NCI-H524 treated with DMSO at 0.1 percent for 48 hours (cell line): ENCODE measurements around the gene SPTBN1.

ENCODE experiments used
- DNase-seq: peaks from one replicate; lab custom pipeline; 2025; lab: John Stamatoyannopoulos, UW

SPTBN1 gene

GRCh38 chr2:54704688-54705605 lies 248.8 kb downstream of the SPTBN1 start:
- no peak for DNase-seq

DNA sequence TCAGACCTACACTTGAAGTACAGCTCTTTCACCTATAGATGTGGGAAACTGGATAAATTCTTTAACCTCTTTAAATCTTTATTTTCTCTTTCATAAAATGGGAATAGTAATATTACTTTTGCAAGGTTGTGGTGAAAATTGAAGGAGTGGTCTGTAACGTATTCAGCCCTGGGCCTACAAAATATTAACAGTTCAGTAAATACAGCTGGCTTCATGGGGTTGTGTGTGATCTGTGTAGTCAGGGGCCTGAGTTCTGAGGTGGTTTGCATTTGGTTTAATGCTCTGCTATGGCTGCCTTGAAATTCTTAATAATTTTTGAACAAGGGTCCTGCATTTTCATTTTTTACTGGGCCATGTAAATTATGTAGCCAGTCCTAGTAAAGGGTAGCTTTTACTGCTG lies 250.5 kb downstream of the SPTBN1 start:
- no peak for DNase-seq

- no peak for DNase-seq
Observed at GRCh38 chr2:54708584-54709335, 252.6 kb downstream of the SPTBN1 start.

GRCh38 chr2:54709336-54709809 lies 253.2 kb downstream of the SPTBN1 start:
- DNase-seq = no peak

DNA sequence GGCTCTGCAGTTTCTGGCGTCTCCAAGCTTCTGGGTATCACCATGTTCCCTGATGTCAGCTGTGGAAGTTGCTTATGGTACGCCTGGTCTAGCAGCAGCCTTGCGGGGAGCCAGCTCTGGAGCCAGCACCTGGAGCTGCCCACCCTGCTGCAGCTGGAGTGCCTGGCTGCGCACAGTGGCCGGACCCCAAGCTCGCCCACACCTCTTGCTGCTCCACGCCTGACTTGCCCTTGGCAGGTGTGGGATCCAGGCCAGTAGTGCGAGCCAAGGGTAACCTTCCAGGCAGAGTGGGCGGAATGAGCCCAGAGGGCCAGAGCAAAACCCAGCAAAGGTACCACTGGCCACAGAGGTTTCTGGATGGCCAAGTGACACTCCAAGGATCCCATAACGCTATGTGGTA lies 254.1 kb downstream of the SPTBN1 start:
- no peak for DNase-seq

DNA sequence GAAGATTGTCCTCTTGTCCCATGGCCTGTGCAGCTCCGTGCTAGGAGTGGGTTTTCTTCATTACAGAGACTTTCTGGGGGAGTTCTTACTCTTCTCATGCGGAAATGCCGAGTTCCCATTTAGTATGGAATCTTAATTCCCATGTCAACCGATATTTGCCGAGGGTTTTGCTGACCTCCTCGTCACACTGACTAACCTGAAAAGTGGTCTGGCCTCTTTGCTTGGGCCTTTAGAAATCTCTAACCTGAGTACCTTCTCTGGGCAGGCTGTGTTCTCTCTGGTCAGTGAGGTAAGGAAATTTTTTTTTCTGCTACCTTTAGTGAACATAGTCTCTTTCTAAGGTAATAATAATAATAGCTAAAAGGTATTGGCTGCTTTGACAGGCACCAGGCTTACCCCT lies 256.4 kb downstream of the SPTBN1 start:
- DNase-seq = no peak

- DNase-seq = no peak
Observed at GRCh38 chr2:54714996-54715395, 258.9 kb downstream of the SPTBN1 start.

- no peak for DNase-seq
Observed at GRCh38 chr2:54716375-54716774, 260.2 kb downstream of the SPTBN1 start.

- no peak for DNase-seq
Observed at GRCh38 chr2:54720563-54720962, 264.4 kb downstream of the SPTBN1 start.
